ENCODE data around the gene GOPC. TPM values are rescaled to one million over a fixed set of nuclear protein-coding genes. Genes with fewer than 3 reads are reported as not detected.
A peak's percentile ranks its signal among the peaks of the same experiment; 100 is the strongest.
"Not testable (repeated sequence)": the region's sequence is repeated elsewhere in the genome, so short reads cannot be mapped to it uniquely, and the experiment has no call there.

Gene GOPC
- polyA plus RNA-seq (2013, experiment 1 of 2), result 12.1 TPM
- 12.3 TPM for polyA plus RNA-seq (2013, experiment 2 of 2)

DNA sequence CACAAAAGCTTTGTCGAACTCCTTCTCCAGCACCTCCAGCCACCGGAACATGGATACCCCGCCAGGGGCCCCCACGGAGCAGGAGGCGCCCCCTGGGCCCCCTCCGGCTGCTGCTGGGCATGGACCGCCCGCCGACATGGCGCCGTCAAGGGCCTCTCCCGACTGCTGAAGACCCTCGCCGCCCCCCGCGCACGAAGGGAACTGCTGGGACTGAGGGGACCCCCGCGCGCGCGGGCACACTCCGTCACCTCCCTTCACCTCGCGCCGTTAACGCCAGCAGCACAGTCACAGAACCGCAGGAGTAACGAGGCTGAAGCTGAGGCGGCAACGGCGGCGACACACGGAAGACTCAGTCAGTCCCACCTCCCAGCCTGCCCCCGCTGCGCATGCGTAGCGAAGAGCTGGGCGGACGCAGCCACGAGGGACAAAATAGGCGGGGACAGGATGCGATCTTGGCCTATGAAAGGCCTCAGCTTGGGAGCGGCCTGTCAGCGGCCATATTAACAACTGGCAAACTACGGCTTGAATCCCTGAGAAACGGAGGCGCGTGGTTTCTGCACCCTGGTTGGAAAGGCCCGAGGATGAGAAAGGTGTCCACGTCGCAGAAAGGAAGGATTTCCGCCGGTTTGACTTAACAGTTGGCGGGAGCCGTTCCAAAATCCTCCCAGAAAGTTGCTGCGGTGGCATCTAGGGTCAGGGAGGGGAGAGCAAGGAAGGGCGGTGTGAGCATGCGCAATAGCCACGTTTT is at the start of gene GOPC:
Gene GOPC, minus strand, starts transcription at position 361 of the 748 bp plus-strand sequence. Its CDS starts 223 bp downstream, at position 138.
- no peaks in the 10 kb centered on the region for H3K4me1 ChIP-seq (ENCODE audit: control insufficient read depth, low read depth, low read length)
- H2BK15ac ChIP-seq (replicated peaks; ENCODE audit: low read depth), result no peak within 1 kb of the TSS
- peak within 1 kb of the TSS; percentile 94 for H4K5ac ChIP-seq (ENCODE audit: low read length)
- H2BK5ac ChIP-seq (ENCODE audit: low read length), result peak within 1 kb of the TSS; percentile 77
- WGBS (ENCODE audit: extremely low coverage, insufficient coverage, low lambda C conversion rate), result no CpG with 5 or more reads among the region's 60 CpGs
- peak within 1 kb of the TSS; percentile 85 for H3K18ac ChIP-seq (ENCODE audit: low read length)
- H3K79me2 ChIP-seq (ENCODE audit: control insufficient read depth, insufficient read depth, low read length), result peaks cover 16% of the 10 kb centered on the region
- no peak within 1 kb of the TSS for H3K23ac ChIP-seq (ENCODE audit: low read length)
- peak within 1 kb of the TSS; percentile 86 for H3K9ac ChIP-seq (ENCODE audit: low read length)
- H2AK5ac ChIP-seq (ENCODE audit: low read length), result no peak within 1 kb of the TSS
- H3K27ac ChIP-seq (ENCODE audit: low read depth, low read length), result peak within 1 kb of the TSS; percentile 75
- H3K27me3 ChIP-seq (ENCODE audit: insufficient read depth, low read length, poor library complexity), result no peaks in the 10 kb centered on the region
- peak within 1 kb of the TSS; percentile 83 for H3K4me2 ChIP-seq (ENCODE audit: low read length)
- no peak within 1 kb of the TSS for H4K8ac ChIP-seq (ENCODE audit: low read depth, low read length)
- peak within 1 kb of the TSS; percentile 72 for H3K4ac ChIP-seq (ENCODE audit: low read depth, low read length)
- DNase-seq, result peak; percentile 99
- no peaks in the 10 kb centered on the region for H3K36me3 ChIP-seq (ENCODE audit: control insufficient read depth, insufficient read depth, low read length)
- H3K79me1 ChIP-seq (ENCODE audit: low read length), result peaks cover 7% of the 10 kb centered on the region
- peak within 1 kb of the TSS; percentile 76 for H3K4me3 ChIP-seq (ENCODE audit: low read length)
- no peak within 1 kb of the TSS for H2BK120ac ChIP-seq (ENCODE audit: low read depth, low read length)
- H3K56ac ChIP-seq (ENCODE audit: low read length), result peak within 1 kb of the TSS; percentile 97

DNA sequence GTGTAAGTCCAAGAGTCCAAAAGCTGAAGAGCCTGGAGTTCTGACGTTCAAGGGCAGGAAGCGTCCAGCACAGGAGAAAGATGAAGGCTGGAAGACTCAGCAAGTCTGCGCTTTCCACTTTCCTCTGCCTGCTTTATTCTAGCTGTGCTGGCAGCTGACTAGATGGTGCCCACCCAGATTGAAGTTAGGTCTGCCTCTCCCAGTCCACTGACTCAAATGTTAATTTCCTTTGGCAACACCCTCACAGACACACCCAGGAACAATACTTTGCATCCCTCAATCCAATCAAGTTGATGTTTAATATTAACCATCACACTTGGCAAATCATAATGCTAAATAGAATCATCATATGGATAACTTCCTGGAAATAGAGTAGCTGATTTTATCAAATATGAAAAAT is 49.7 kb upstream of the GOPC start:
- not testable (repeated sequence) for H3K4ac ChIP-seq (ENCODE audit: low read depth, low read length); H3K27ac ChIP-seq (ENCODE audit: low read depth, low read length); H3K79me1 ChIP-seq (ENCODE audit: low read length); H3K18ac ChIP-seq (ENCODE audit: low read length); H3K23ac ChIP-seq (ENCODE audit: low read length); H2BK5ac ChIP-seq (ENCODE audit: low read length); H3K27me3 ChIP-seq (ENCODE audit: insufficient read depth, low read length, poor library complexity); H3K4me3 ChIP-seq (ENCODE audit: low read length); H3K4me1 ChIP-seq (ENCODE audit: control insufficient read depth, low read depth, low read length); H2BK15ac ChIP-seq (replicated peaks; ENCODE audit: low read depth); H3K36me3 ChIP-seq (ENCODE audit: control insufficient read depth, insufficient read depth, low read length); H2AK5ac ChIP-seq (ENCODE audit: low read length); H3K9ac ChIP-seq (ENCODE audit: low read length); H4K8ac ChIP-seq (ENCODE audit: low read depth, low read length); H4K5ac ChIP-seq (ENCODE audit: low read length); DNase-seq; H2BK120ac ChIP-seq (ENCODE audit: low read depth, low read length); H3K79me2 ChIP-seq (ENCODE audit: control insufficient read depth, insufficient read depth, low read length); H3K4me2 ChIP-seq (ENCODE audit: low read length); H3K56ac ChIP-seq (ENCODE audit: low read length)
- no CpG with 5 or more reads among the region's 3 CpGs for WGBS (ENCODE audit: extremely low coverage, insufficient coverage, low lambda C conversion rate)

DNA sequence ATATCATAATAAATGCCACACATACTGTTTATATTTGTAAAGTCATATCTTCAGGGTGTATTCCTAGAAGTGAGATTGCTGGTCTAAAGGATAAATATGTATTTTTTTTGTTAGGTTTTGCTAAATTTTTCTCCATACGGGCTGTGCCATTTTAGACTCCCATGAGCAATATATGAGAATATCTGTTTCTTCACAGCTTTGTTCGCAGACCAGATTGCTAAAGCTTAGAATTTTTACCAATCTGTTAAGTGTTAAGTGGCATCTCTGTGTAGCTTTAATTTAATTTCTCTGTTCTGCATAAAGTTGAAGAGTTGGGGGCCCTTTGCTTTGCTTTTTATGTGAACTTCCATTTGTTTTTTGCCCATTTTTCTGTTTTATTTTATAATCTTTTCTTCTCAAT is 40.7 kb upstream of the GOPC start:
- no peak overlapping the region for H3K9ac ChIP-seq (ENCODE audit: low read length)
- no peaks in the 10 kb centered on the region for H3K79me2 ChIP-seq (ENCODE audit: control insufficient read depth, insufficient read depth, low read length)
- H3K18ac ChIP-seq (ENCODE audit: low read length), result no peak overlapping the region

DNA sequence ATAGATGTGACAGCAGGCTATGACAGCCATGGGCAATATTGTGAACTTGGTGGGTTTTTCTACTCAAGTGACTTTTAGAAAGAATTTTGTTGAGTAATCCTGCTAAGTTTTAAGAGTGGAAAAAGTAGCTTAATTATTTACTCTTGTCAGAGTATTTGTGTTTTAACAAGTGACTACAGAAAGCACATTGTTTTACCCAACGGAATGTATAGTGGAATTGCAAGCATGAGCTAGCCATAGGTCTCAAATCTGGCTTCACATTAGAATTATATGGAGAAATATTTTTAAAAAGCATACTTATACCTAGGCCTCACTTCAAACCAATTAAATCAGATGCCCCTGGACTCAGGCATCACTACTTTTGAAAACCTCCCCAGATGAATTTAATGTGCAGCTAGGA is 35.5 kb upstream of the GOPC start:
- WGBS (ENCODE audit: extremely low coverage, insufficient coverage, low lambda C conversion rate), result no CpG with 5 or more reads among the region's 1 CpG
- no peak overlapping the region for H3K9ac ChIP-seq (ENCODE audit: low read length)
- H3K23ac ChIP-seq (ENCODE audit: low read length), result no peak overlapping the region
- H2BK5ac ChIP-seq (ENCODE audit: low read length), result no peak overlapping the region
- no peak overlapping the region for H3K27ac ChIP-seq (ENCODE audit: low read depth, low read length)
- H3K4me2 ChIP-seq (ENCODE audit: low read length), result no peak overlapping the region
- no peak for DNase-seq
- H3K27me3 ChIP-seq (ENCODE audit: insufficient read depth, low read length, poor library complexity), result no peaks in the 10 kb centered on the region
- H2BK15ac ChIP-seq (replicated peaks; ENCODE audit: low read depth), result no peak overlapping the region
- no peak overlapping the region for H3K18ac ChIP-seq (ENCODE audit: low read length)
- H4K5ac ChIP-seq (ENCODE audit: low read length), result no peak overlapping the region
- no peak overlapping the region for H2BK120ac ChIP-seq (ENCODE audit: low read depth, low read length)
- no peak overlapping the region for H3K56ac ChIP-seq (ENCODE audit: low read length)
- H2AK5ac ChIP-seq (ENCODE audit: low read length), result no peak overlapping the region
- no peak overlapping the region for H4K8ac ChIP-seq (ENCODE audit: low read depth, low read length)
- no peaks in the 10 kb centered on the region for H3K79me2 ChIP-seq (ENCODE audit: control insufficient read depth, insufficient read depth, low read length)
- no peak overlapping the region for H3K4ac ChIP-seq (ENCODE audit: low read depth, low read length)
- no peaks in the 10 kb centered on the region for H3K79me1 ChIP-seq (ENCODE audit: low read length)
- H3K4me1 ChIP-seq (ENCODE audit: control insufficient read depth, low read depth, low read length), result no peaks in the 10 kb centered on the region
- H3K36me3 ChIP-seq (ENCODE audit: control insufficient read depth, insufficient read depth, low read length), result no peaks in the 10 kb centered on the region
- H3K4me3 ChIP-seq (ENCODE audit: low read length), result no peak overlapping the region

More for the DNA sequence above, 40.7 kb upstream of the GOPC start:
- Histone ChIP-seq H3K79me1 (ENCODE audit: low read length) (no peaks in the 10 kb centered on the region), H3K4me3 (ENCODE audit: low read length) (no peak overlapping the region), H3K27ac (ENCODE audit: low read depth, low read length) (no peak overlapping the region), H3K36me3 (ENCODE audit: control insufficient read depth, insufficient read depth, low read length) (no peaks in the 10 kb centered on the region), H3K4me2 (ENCODE audit: low read length) (no peak overlapping the region), H4K5ac (ENCODE audit: low read length) (no peak overlapping the region), H3K4ac (ENCODE audit: low read depth, low read length) (no peak overlapping the region), H2BK120ac (ENCODE audit: low read depth, low read length) (no peak overlapping the region), H3K27me3 (ENCODE audit: insufficient read depth, low read length, poor library complexity) (no peaks in the 10 kb centered on the region), H3K56ac (ENCODE audit: low read length) (no peak overlapping the region), H3K4me1 (ENCODE audit: control insufficient read depth, low read depth, low read length) (no peaks in the 10 kb centered on the region), H2BK5ac (ENCODE audit: low read length) (no peak overlapping the region), H3K23ac (ENCODE audit: low read length) (no peak overlapping the region), H2BK15ac (replicated peaks; ENCODE audit: low read depth) (no peak overlapping the region), H2AK5ac (ENCODE audit: low read length) (no peak overlapping the region), H4K8ac (ENCODE audit: low read depth, low read length) (no peak overlapping the region)
- no CpG with 5 or more reads among the region's 2 CpGs for WGBS (ENCODE audit: extremely low coverage, insufficient coverage, low lambda C conversion rate)
- no peak for DNase-seq

DNA sequence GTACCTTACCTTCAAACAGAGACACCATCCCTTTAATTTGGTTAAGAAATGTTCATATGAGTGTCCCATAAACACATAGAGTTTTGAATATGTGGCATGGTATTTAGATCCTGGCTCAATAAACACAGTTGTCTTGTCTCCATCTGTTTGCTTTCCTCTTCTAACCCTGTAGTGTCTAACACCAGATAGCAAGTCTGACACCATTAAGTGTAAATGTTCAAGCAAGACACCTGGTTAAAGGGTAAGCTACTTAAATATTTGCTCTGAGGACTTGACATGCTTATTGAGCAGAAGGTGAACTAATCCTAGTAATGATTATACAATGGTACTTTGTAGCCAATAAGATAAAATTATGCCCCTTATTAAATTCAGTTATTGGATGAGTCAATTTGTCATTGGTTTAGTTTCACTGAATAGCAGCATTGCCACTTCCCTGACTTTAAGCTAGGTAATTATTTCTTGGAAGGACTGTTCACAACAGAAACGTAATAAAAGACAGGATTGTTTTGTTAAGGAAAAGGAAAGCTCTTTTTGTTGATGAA is 26.9 kb upstream of the GOPC start:
- no peak overlapping the region for H4K8ac ChIP-seq (ENCODE audit: low read depth, low read length)
- no peaks in the 10 kb centered on the region for H3K4me1 ChIP-seq (ENCODE audit: control insufficient read depth, low read depth, low read length)
- H2AK5ac ChIP-seq (ENCODE audit: low read length), result no peak overlapping the region
- no peaks in the 10 kb centered on the region for H3K79me1 ChIP-seq (ENCODE audit: low read length)
- no peak overlapping the region for H3K56ac ChIP-seq (ENCODE audit: low read length)
- H3K27me3 ChIP-seq (ENCODE audit: insufficient read depth, low read length, poor library complexity), result no peaks in the 10 kb centered on the region
- H3K18ac ChIP-seq (ENCODE audit: low read length), result no peak overlapping the region
- H3K79me2 ChIP-seq (ENCODE audit: control insufficient read depth, insufficient read depth, low read length), result no peaks in the 10 kb centered on the region
- no peak overlapping the region for H2BK15ac ChIP-seq (replicated peaks; ENCODE audit: low read depth)
- H2BK120ac ChIP-seq (ENCODE audit: low read depth, low read length), result no peak overlapping the region
- H4K5ac ChIP-seq (ENCODE audit: low read length), result no peak overlapping the region
- no peak overlapping the region for H3K4ac ChIP-seq (ENCODE audit: low read depth, low read length)
- H3K4me2 ChIP-seq (ENCODE audit: low read length), result no peak overlapping the region
- H2BK5ac ChIP-seq (ENCODE audit: low read length), result no peak overlapping the region
- H3K36me3 ChIP-seq (ENCODE audit: control insufficient read depth, insufficient read depth, low read length), result no peaks in the 10 kb centered on the region
- H3K4me3 ChIP-seq (ENCODE audit: low read length), result no peak overlapping the region
- no peak overlapping the region for H3K23ac ChIP-seq (ENCODE audit: low read length)
- no CpG with 5 or more reads among the region's 1 CpG for WGBS (ENCODE audit: extremely low coverage, insufficient coverage, low lambda C conversion rate)
- H3K27ac ChIP-seq (ENCODE audit: low read depth, low read length), result no peak overlapping the region
- H3K9ac ChIP-seq (ENCODE audit: low read length), result no peak overlapping the region
- DNase-seq, result no peak

Measured in mesendoderm (in vitro differentiated cells).